KMS-11 (cell line): ENCODE results near the gene RELN.

ENCODE experiments used
- H2AFZ ChIP-seq: fragments of 200-600 bp; sonication (generic); 2 replicates; pipeline ENCODE4 v1.6.1; 2016; ENCODE audit warnings: antibody characterized with exemption, mixed run types, low read depth
- H3K27ac ChIP-seq: fragments of 200-600 bp; sonication (generic); 2 replicates; pipeline ENCODE4 v1.6.1; 2016; ENCODE audit warnings: mild to moderate bottlenecking, mixed run types
- H3K27me3 ChIP-seq: fragments of 200-600 bp; sonication (generic); 2 replicates; pipeline ENCODE4 v1.6.1; 2017; ENCODE audit warnings: mild to moderate bottlenecking, low read depth, mixed run types, moderate library complexity; ENCODE audit not compliant: insufficient read depth
- H3K36me3 ChIP-seq: fragments of 200-600 bp; sonication (generic); 2 replicates; pipeline ENCODE4 v1.6.1; 2017; ENCODE audit warnings: mild to moderate bottlenecking, mixed run types; ENCODE audit not compliant: insufficient read depth
- H3K4me1 ChIP-seq: fragments of 200-600 bp; sonication (generic); 2 replicates; pipeline ENCODE4 v1.6.1; 2016; ENCODE audit warnings: mild to moderate bottlenecking, low read depth, mixed run types; ENCODE audit not compliant: poor library complexity, severe bottlenecking
- H3K4me2 ChIP-seq: fragments of 200-600 bp; sonication (generic); 2 replicates; pipeline ENCODE4 v1.7.0; 2016; ENCODE audit warnings: mild to moderate bottlenecking, mixed run types
- H3K4me3 ChIP-seq: fragments of 200-600 bp; sonication (generic); IDR thresholded peaks from 2 replicates; pipeline ENCODE4 v1.6.1; 2017; ENCODE audit warnings: low read depth, low read length, mixed read lengths; ENCODE audit not compliant: insufficient read depth
- H3K79me2 ChIP-seq: fragments of 200-600 bp; sonication (generic); 2 replicates; pipeline ENCODE4 v1.6.1; 2016; ENCODE audit warnings: low read depth, mixed run types; ENCODE audit not compliant: insufficient read depth
- H3K9ac ChIP-seq: fragments of 200-600 bp; sonication (generic); 2 replicates; pipeline ENCODE4 v1.6.1; 2016; ENCODE audit warnings: mild to moderate bottlenecking, mixed run types
- H4K20me1 ChIP-seq: fragments of 200-600 bp; sonication (generic); 2 replicates; pipeline ENCODE4 v1.6.1; 2016; ENCODE audit warnings: mild to moderate bottlenecking, mixed run types; ENCODE audit not compliant: insufficient read depth
- CTCF ChIP-seq: fragments of 200-600 bp; sonication (generic); conservative IDR thresholded peaks from 2 replicates; pipeline ENCODE4 v1.6.1; 2017; ENCODE audit warnings: low read depth, mild to moderate bottlenecking, antibody characterized with exemption, low read length, moderate library complexity, mixed read lengths

RELN gene

GRCh38 chr7:103702982-103703381 is 286.5 kb downstream of the RELN start:
- no peak for TF ChIP-seq CTCF
- H2AFZ ChIP-seq, result no peak overlapping the region
- no peaks in the 10 kb centered on the region for H3K4me1 ChIP-seq
- H3K36me3 ChIP-seq, result no peaks in the 10 kb centered on the region
- H3K27ac ChIP-seq, result no peak overlapping the region
- no peaks in the 10 kb centered on the region for H3K27me3 ChIP-seq
- H3K79me2 ChIP-seq, result no peaks in the 10 kb centered on the region
- H4K20me1 ChIP-seq, result no peaks in the 10 kb centered on the region
- H3K4me3 ChIP-seq, result no peak overlapping the region
- H3K4me2 ChIP-seq, result no peak overlapping the region
- H3K9ac ChIP-seq, result no peak overlapping the region

GRCh38 chr7:103702454-103702853 is 287.0 kb downstream of the RELN start:
- Histone ChIP-seq H3K36me3 (no peaks in the 10 kb centered on the region), H3K4me2 (no peak overlapping the region), H2AFZ (no peak overlapping the region), H4K20me1 (no peaks in the 10 kb centered on the region), H3K4me3 (no peak overlapping the region), H3K27me3 (no peaks in the 10 kb centered on the region), H3K4me1 (no peaks in the 10 kb centered on the region), H3K27ac (no peak overlapping the region), H3K9ac (no peak overlapping the region), H3K79me2 (no peaks in the 10 kb centered on the region)
- no peak for TF ChIP-seq CTCF

GRCh38 chr7:103699032-103699431 is 290.4 kb downstream of the RELN start:
- Histone ChIP-seq H3K27me3 (no peaks in the 10 kb centered on the region), H3K36me3 (no peaks in the 10 kb centered on the region), H3K4me1 (no peaks in the 10 kb centered on the region), H3K4me3 (no peak overlapping the region), H3K79me2 (no peaks in the 10 kb centered on the region), H3K27ac (no peak overlapping the region), H3K4me2 (no peak overlapping the region), H2AFZ (no peak overlapping the region), H3K9ac (no peak overlapping the region), H4K20me1 (no peaks in the 10 kb centered on the region)
- TF ChIP-seq CTCF, result no peak

- Histone ChIP-seq H2AFZ (no peak overlapping the region), H3K27ac (no peak overlapping the region), H3K4me2 (no peak overlapping the region), H3K4me1 (no peaks in the 10 kb centered on the region), H3K9ac (no peak overlapping the region), H3K4me3 (no peak overlapping the region), H3K79me2 (no peaks in the 10 kb centered on the region), H3K36me3 (no peaks in the 10 kb centered on the region), H3K27me3 (no peaks in the 10 kb centered on the region), H4K20me1 (no peaks in the 10 kb centered on the region)
- TF ChIP-seq CTCF, result no peak
Observed at GRCh38 chr7:103698064-103698463, 291.4 kb downstream of the RELN start.

GRCh38 chr7:103695521-103695920 is 293.9 kb downstream of the RELN start:
- H3K79me2 ChIP-seq, result no peaks in the 10 kb centered on the region
- H3K4me2 ChIP-seq, result no peak overlapping the region
- no peak overlapping the region for H2AFZ ChIP-seq
- no peaks in the 10 kb centered on the region for H3K27me3 ChIP-seq
- no peaks in the 10 kb centered on the region for H4K20me1 ChIP-seq
- no peak overlapping the region for H3K4me3 ChIP-seq
- H3K27ac ChIP-seq, result no peak overlapping the region
- H3K36me3 ChIP-seq, result no peaks in the 10 kb centered on the region
- TF ChIP-seq CTCF, result no peak
- H3K4me1 ChIP-seq, result no peaks in the 10 kb centered on the region
- no peak overlapping the region for H3K9ac ChIP-seq
